PC-9 (cell line): Measurements from ENCODE around the gene FOXC1. TPM values are rescaled to one million over a fixed set of nuclear protein-coding genes. Genes with fewer than 3 reads are reported as not detected.

ENCODE experiments used
- BruUV-seq: library from RNA; stranded (reverse); fragments of 400-500 nt; replicated peaks from 2 replicates; lab custom pipeline; 2021; lab: Mats Ljungman, UMichigan
- CTCF ChIA-PET: fragments of 300-600 bp; sonication (Branson Sonifier 250); formaldehyde crosslinking; loops from one replicate; lab custom pipeline; 2022; ENCODE audit warnings: antibody characterized with exemption; lab: Charles Lee
- POLR2A ChIA-PET: fragments of 300-600 bp; sonication (Branson Sonifier 250); formaldehyde crosslinking; loops from one replicate; lab custom pipeline; 2022; ENCODE audit warnings: antibody characterized with exemption; ENCODE audit not compliant: unreplicated experiment; lab: Charles Lee
- DNase-seq, 2 experiments: peaks; one replicate each; pipeline versions ENCODE4 v3.0.0 to v3.0.0-alpha.2; 2015 to 2022; ENCODE audit warnings: mixed read lengths in 1 of 2
- H2AFZ ChIP-seq: fragments of 200-600 bp; sonication (generic); 2 replicates; pipeline ENCODE4 v1.8.1; 2017; ENCODE audit warnings: antibody characterized with exemption
- H3F3A ChIP-seq: fragments of 200-600 bp; sonication (generic); 2 replicates; pipeline ENCODE4 v1.8.1; 2017; ENCODE audit warnings: antibody characterized with exemption, mild to moderate bottlenecking, low read depth; ENCODE audit not compliant: insufficient read depth
- H3K27ac ChIP-seq: fragments of 200-600 bp; sonication (generic); 2 replicates; pipeline ENCODE4 v1.6.1; 2016; ENCODE audit warnings: mixed run types
- H3K27me3 ChIP-seq: fragments of 200-600 bp; sonication (generic); 2 replicates; pipeline ENCODE4 v1.6.1; 2016; ENCODE audit warnings: low read depth, mixed run types; ENCODE audit not compliant: insufficient read depth
- H3K36me3 ChIP-seq: fragments of 200-600 bp; sonication (generic); 2 replicates; pipeline ENCODE4 v1.6.1; 2016; ENCODE audit warnings: low read depth, mixed run types
- H3K4me1 ChIP-seq: fragments of 200-600 bp; sonication (generic); replicated peaks from 2 replicates; pipeline ENCODE4 v1.6.1; 2016; ENCODE audit warnings: mixed run types; ENCODE audit not compliant: insufficient read depth
- H3K4me2 ChIP-seq: fragments of 200-600 bp; sonication (generic); 2 replicates; pipeline ENCODE4 v1.6.1; 2017; ENCODE audit warnings: mixed run types
- H3K4me3 ChIP-seq: fragments of 200-600 bp; sonication (generic); 2 replicates; pipeline ENCODE4 v1.6.1; 2016; ENCODE audit warnings: mixed run types
- H3K79me2 ChIP-seq: fragments of 200-600 bp; sonication (generic); 2 replicates; pipeline ENCODE4 v1.6.1; 2017; ENCODE audit warnings: low read depth, mixed run types
- H3K9me2 ChIP-seq: fragments of 200-600 bp; sonication (generic); 2 replicates; pipeline ENCODE4 v1.8.1; 2017; ENCODE audit warnings: mild to moderate bottlenecking; ENCODE audit not compliant: insufficient read depth
- H3K9me3 ChIP-seq: fragments of 200-600 bp; sonication (generic); 2 replicates; pipeline ENCODE4 v1.8.1; 2016; ENCODE audit warnings: low read depth; ENCODE audit not compliant: insufficient read depth
- H4K20me1 ChIP-seq: fragments of 200-600 bp; sonication (generic); 2 replicates; pipeline ENCODE4 v1.8.1; 2017; ENCODE audit not compliant: insufficient read depth
- CTCF ChIP-seq: fragments of 200-600 bp; sonication (generic); conservative IDR thresholded peaks from 2 replicates; pipeline ENCODE4 v1.6.1; 2017; ENCODE audit warnings: mixed run types, antibody characterized with exemption, mild to moderate bottlenecking, moderate library complexity
- EZH2 ChIP-seq: fragments of 200-600 bp; sonication (generic); IDR thresholded peaks from 2 replicates; pipeline ENCODE4 v1.8.0; 2017; ENCODE audit warnings: antibody characterized with exemption, low read depth
- intact Hi-C: fragments of 100-400 bp; cut with micrococcal nuclease; formaldehyde crosslinking; loops from one replicate; pipeline ENCODE4 v1.10.0; 2022; ENCODE audit not compliant: unreplicated experiment
- total RNA-seq: library from RNA; stranded (reverse); gene quantifications from 2 replicates; pipeline ENCODE4 v1.2.3, GENCODE V29; 2021

The FOXC1 gene
- total RNA-seq, 1 experiment from 2014 or later, result 18.6 TPM

- H3K9me3 ChIP-seq, result no peaks in the 10 kb centered on the region
- ChIA-PET POLR2A (interaction anchor here (0.6 kb wide), 1 partner anchor 12 kb away, joined by 3 read pairs; no protein-coding TSS in a partner anchor), CTCF (no interaction called here)
- H3F3A ChIP-seq, result no peaks in the 10 kb centered on the region
- H3K27me3 ChIP-seq, result no peaks in the 10 kb centered on the region
- H3K79me2 ChIP-seq, result no peaks in the 10 kb centered on the region
- no peak for DNase-seq
- no peak overlapping the region for H3K27ac ChIP-seq
- H3K9me2 ChIP-seq, result no peaks in the 10 kb centered on the region
- no peak overlapping the region for H2AFZ ChIP-seq
- intact Hi-C loops, result loop anchor here (5.0 to 10.0 kb wide), 2 partner anchors 162 to 420 kb away; no protein-coding TSS in a partner anchor
- H3K4me2 ChIP-seq, result no peak overlapping the region
- no peak for TF ChIP-seq CTCF
- TF ChIP-seq EZH2, result no peak
- BruUV-seq, result no TSS peak
- H3K36me3 ChIP-seq, result no peaks in the 10 kb centered on the region
- H4K20me1 ChIP-seq, result no peaks in the 10 kb centered on the region
- no peaks in the 10 kb centered on the region; the same call in 1 of the 2 replicates for H3K4me1 ChIP-seq
- H3K4me3 ChIP-seq, result no peak overlapping the region
Measured at GRCh38 chr6:1605004-1605892, 4.5 kb upstream of the FOXC1 start.

- no peaks in the 10 kb centered on the region; the same call in 1 of the 2 replicates for H3K4me1 ChIP-seq
- POLR2A ChIA-PET, result interaction anchor here (0.6 kb wide), 1 partner anchor 11 kb away, joined by 3 read pairs; no protein-coding TSS in a partner anchor
- H4K20me1 ChIP-seq, result no peaks in the 10 kb centered on the region
- no peaks in the 10 kb centered on the region for H3K9me3 ChIP-seq
- H3K4me3 ChIP-seq, result no peak overlapping the region
- no peaks in the 10 kb centered on the region for H3K27me3 ChIP-seq
- no peak overlapping the region for H3K27ac ChIP-seq
- TF ChIP-seq CTCF, result no peak
- no peak for TF ChIP-seq EZH2
- CTCF ChIA-PET, result interaction anchor here (1.1 kb wide), 1 partner anchor 748 kb away, joined by 3 read pairs; no protein-coding TSS in a partner anchor
- H2AFZ ChIP-seq, result no peak overlapping the region
- intact Hi-C loops, result loop anchor here (2.0 to 10.0 kb wide), 4 partner anchors 65 to 1029 kb away; no protein-coding TSS in a partner anchor
- H3K9me2 ChIP-seq, result no peaks in the 10 kb centered on the region
- no peaks in the 10 kb centered on the region for H3K36me3 ChIP-seq
- H3K79me2 ChIP-seq, result peaks cover 4% of the 10 kb centered on the region
- H3F3A ChIP-seq, result no peaks in the 10 kb centered on the region
- no TSS peak for BruUV-seq
- no peak for DNase-seq
- H3K4me2 ChIP-seq, result no peak overlapping the region
Measured at GRCh38 chr6:1605893-1606779, 3.6 kb upstream of the FOXC1 start.
